Gastroesophageal sphincter (tissue), 3 donors: Measurements from ENCODE around the gene TBC1D1.

Source experiments
- EP300 ChIP-seq: sonication (generic); formaldehyde crosslinking; IDR thresholded peaks from one replicate; pipeline ENCODE4 v1.6.1; 2017; ENCODE audit warnings: antibody characterized with exemption, mild to moderate bottlenecking
- POLR2A ChIP-seq, 2 donors: fragments of 450-650 bp; IDR thresholded peaks; one replicate each; pipeline ENCODE4 v1.6.1; 2017; ENCODE audit warnings: antibody characterized with exemption in 2 of 2, mild to moderate bottlenecking in 2 of 2, moderate library complexity in 1 of 2
- POLR2AphosphoS5 ChIP-seq: sonication (generic); formaldehyde crosslinking; IDR thresholded peaks from one replicate; pipeline ENCODE4 v1.6.1; 2017; ENCODE audit warnings: antibody characterized with exemption
- TF ChIP-seq, protein P1 (sequence below), 4 experiments: fragments of 200-600 bp in 2 of 4; fragments of 450-650 bp in 2 of 4; sonication (generic) in 1 of 4; IDR thresholded peaks; one replicate each; pipeline ENCODE4 v1.5.1; 2017 to 2019; ENCODE audit warnings: antibody characterized with exemption in 4 of 4, mild to moderate bottlenecking in 2 of 4, moderate library complexity in 2 of 4

- TF ChIP-seq, protein P1, sequence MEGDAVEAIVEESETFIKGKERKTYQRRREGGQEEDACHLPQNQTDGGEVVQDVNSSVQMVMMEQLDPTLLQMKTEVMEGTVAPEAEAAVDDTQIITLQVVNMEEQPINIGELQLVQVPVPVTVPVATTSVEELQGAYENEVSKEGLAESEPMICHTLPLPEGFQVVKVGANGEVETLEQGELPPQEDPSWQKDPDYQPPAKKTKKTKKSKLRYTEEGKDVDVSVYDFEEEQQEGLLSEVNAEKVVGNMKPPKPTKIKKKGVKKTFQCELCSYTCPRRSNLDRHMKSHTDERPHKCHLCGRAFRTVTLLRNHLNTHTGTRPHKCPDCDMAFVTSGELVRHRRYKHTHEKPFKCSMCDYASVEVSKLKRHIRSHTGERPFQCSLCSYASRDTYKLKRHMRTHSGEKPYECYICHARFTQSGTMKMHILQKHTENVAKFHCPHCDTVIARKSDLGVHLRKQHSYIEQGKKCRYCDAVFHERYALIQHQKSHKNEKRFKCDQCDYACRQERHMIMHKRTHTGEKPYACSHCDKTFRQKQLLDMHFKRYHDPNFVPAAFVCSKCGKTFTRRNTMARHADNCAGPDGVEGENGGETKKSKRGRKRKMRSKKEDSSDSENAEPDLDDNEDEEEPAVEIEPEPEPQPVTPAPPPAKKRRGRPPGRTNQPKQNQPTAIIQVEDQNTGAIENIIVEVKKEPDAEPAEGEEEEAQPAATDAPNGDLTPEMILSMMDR (IDR thresholded peaks at IDR 0.05), result no peak
- no peak for TF ChIP-seq POLR2AphosphoS5
- TF ChIP-seq POLR2A (IDR thresholded peaks at IDR 0.05), result no peak
- no peak for TF ChIP-seq EP300
These were observed 37.8 kb downstream of the TBC1D1 start for GRCh38 chr4:37928426-37929416.
